Small intestine (tissue), 7 donors: ENCODE results near the gene KIF14. TPM values are rescaled to one million over a fixed set of nuclear protein-coding genes. Genes with fewer than 3 reads are reported as not detected.
"Not testable (repeated sequence)": the region's sequence is repeated elsewhere in the genome, so short reads cannot be mapped to it uniquely, and the experiment has no call there.

Source experiments
- DNase-seq, 2 donors: peaks; one replicate each; pipeline versions ENCODE4 v3.0.0 to v3.0.0-alpha.2; 2013
- FAIRE-seq: peaks from 2 replicates; lab custom pipeline; 2012; peaks lifted over from hg19 to GRCh38; lab: Jason Lieb, UNC
- H3K27ac ChIP-seq, 3 donors: one replicate each; pipeline ENCODE4 v1.5.1; 2013; ENCODE audit warnings: low read length in 2 of 3, mild to moderate bottlenecking in 2 of 3, control low read depth in 1 of 3, inconsistent platforms in 1 of 3, low read depth in 1 of 3, moderate library complexity in 1 of 3
- H3K27me3 ChIP-seq, 3 donors: one replicate each; pipeline ENCODE4 v1.6.1; 2013; ENCODE audit warnings: low read length in 3 of 3, inconsistent platforms in 1 of 3; ENCODE audit not compliant: control insufficient read depth in 3 of 3, insufficient read depth in 3 of 3
- H3K36me3 ChIP-seq, 3 donors: one replicate each; pipeline ENCODE4 v1.6.1; 2013; ENCODE audit warnings: low read length in 3 of 3, inconsistent platforms in 1 of 3, low read depth in 1 of 3, mild to moderate bottlenecking in 1 of 3, moderate library complexity in 1 of 3; ENCODE audit not compliant: control insufficient read depth in 3 of 3, insufficient read depth in 2 of 3
- H3K4me1 ChIP-seq, 3 donors: one replicate each; pipeline ENCODE4 v1.6.1; 2013; ENCODE audit warnings: low read length in 2 of 3, inconsistent platforms in 1 of 3, low read depth in 1 of 3, mild to moderate bottlenecking in 1 of 3, moderate library complexity in 1 of 3; ENCODE audit not compliant: control insufficient read depth in 3 of 3, insufficient read depth in 2 of 3
- H3K4me3 ChIP-seq, 3 donors: one replicate each; pipeline ENCODE4 v1.5.1; 2013; ENCODE audit warnings: low read length in 3 of 3, control low read depth in 1 of 3, inconsistent platforms in 1 of 3, low read depth in 1 of 3, mild to moderate bottlenecking in 1 of 3, moderate library complexity in 1 of 3
- H3K9me3 ChIP-seq, 2 donors: one replicate each; pipeline ENCODE4 v1.6.1; 2013; ENCODE audit warnings: low read depth in 1 of 2, low read length in 1 of 2; ENCODE audit not compliant: control insufficient read depth in 2 of 2, insufficient read depth in 1 of 2
- WGBS, 3 donors: extraction: QIAGEN DNeasy Blood & Tissue Kit; methylation state at CpG; one replicate each; pipeline ENCODE4 v1.1.7; 2013; 5-methylcytosine and 5-hydroxymethylcytosine counted together
- polyA plus RNA-seq, 4 donors: library from polyadenylated mRNA; stranded (reverse) in 3 of 4; unstranded in 1 of 4; fragments of 200-250 nt in 3 of 4; fragments of 120-200 nt in 1 of 4; gene quantifications; one replicate each; pipeline versions ENCODE4 v1.2.1 to v1.2.3, GENCODE V29; 2013
- donor health status: healthy with polysubstance abuse.
- donor health status: control.
- donor health status: control.
- donor health status: Bipolar disorder and iron deficiency.
- donor health status: healthy.

Gene KIF14
- polyA plus RNA-seq, 4 donors = 0.22 to 2.8 (median 1.9) TPM; not detected in 1

DNA sequence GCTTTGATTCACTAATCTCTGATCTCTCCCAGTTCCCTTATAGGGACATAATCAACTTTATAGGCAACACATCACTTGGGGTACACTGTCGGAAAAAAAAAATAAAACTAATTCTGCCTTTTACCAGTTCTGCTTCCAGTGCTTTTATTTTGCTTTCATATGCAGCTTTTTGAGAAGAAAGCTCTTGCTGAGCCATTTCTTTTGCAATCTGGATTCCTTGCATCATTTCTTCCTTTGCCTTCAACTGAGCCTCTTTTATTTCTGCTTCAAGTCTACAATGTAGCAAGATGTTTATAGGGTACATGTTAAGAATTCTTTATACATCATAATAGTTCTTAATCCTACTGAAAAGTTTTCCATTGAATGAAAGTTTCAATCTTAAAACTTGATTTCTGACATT, 30.6 kb downstream of the KIF14 start:
- no peak for DNase-seq
- no peak for FAIRE-seq
- Histone ChIP-seq H3K36me3 (peaks cover 0 to 4% (median 0%) of the 10 kb centered on the region in 3 donors), H3K4me3 (no peak overlapping the region), H3K9me3 (no peaks in the 10 kb centered on the region), H3K27ac (no peak overlapping the region), H3K27me3 (no peaks in the 10 kb centered on the region), H3K4me1 (no peaks in the 10 kb centered on the region)
- 62 to 97% (median 96%) methylated on average over 1 of the region's 1 CpG for WGBS, 3 donors

DNA sequence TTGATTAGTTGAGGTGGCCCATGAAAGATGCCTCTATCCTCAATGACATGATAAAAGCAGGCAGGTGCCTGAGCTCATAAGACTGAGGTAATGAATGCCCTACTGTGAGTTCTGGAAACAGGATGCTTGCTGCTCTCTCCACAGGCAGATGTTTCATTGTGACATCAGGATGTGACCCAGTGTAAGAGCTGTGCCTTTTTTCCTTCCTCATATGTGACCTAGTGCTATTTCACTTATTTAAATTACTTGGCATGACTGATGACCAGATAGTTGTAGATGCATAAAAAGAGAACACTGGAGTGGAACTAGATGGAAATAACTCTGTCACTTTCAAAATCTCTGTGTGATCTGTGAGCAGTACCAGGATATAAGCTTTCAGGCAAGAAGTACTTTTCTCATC, 31.9 kb downstream of the KIF14 start:
- no peak for DNase-seq
- peaks cover 0 to 2% (median 0%) of the 10 kb centered on the region in 3 donors for H3K36me3 ChIP-seq
- no peaks in the 10 kb centered on the region for H3K27me3 ChIP-seq
- H3K9me3 ChIP-seq = no peaks in the 10 kb centered on the region
- FAIRE-seq = no peak
- no peak overlapping the region for H3K27ac ChIP-seq
- H3K4me3 ChIP-seq = no peak overlapping the region
- no peaks in the 10 kb centered on the region for H3K4me1 ChIP-seq

DNA sequence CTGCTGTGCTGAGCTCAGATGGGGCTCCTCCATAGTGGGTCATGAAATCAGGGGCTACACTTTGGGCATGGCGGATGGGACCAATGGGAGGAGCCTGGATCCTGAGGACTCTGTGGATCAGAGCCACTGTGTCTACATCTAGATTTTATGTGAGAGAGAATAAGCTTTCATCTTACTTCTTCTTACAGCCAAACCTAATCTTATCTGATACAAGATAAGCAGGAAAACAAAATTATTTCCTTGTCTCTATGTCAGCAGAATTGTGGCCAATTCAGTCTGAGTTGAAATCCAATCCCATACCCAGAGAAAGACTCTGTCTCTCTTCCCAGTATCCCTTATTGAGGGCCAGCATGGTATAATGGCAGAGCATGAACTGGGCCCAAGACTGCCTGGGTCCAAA, 56.2 kb downstream of the KIF14 start:
- no peak overlapping the region for H3K4me3 ChIP-seq
- DNase-seq (peak in 1 of 2 donors; percentile 2), FAIRE-seq (no peak)
- H3K4me1 ChIP-seq = no peaks in the 10 kb centered on the region
- H3K27me3 ChIP-seq = no peaks in the 10 kb centered on the region
- H3K27ac ChIP-seq = no peak overlapping the region
- peaks cover 0 to 2% (median 0%) of the 10 kb centered on the region in 3 donors for H3K36me3 ChIP-seq
- H3K9me3 ChIP-seq = no peaks in the 10 kb centered on the region
- 96 to 100% (median 98%) methylated on average over 1 of the region's 1 CpG for WGBS, 3 donors

DNA sequence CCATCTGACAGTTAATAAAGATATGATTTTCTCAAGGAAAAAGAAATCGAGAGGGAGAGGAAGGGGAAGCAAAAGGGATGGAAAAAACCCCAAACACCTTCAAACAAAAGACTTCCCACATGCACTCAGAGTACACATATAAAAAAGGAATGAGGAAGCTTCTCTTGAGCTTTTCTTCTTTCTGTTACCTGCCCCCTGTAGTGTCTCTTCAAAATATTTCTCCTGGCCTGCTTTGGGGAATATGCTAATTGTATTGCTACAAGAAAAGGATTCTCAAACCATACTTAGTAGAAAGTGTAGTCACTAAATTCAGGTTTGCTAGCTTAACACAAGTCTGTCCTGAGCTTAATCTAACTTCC, 58.7 kb downstream of the KIF14 start:
- FAIRE-seq (no peak), DNase-seq (no peak)
- Histone ChIP-seq H3K36me3 (peaks cover 0 to 4% (median 0%) of the 10 kb centered on the region in 3 donors), H3K27me3 (no peaks in the 10 kb centered on the region), H3K4me1 (no peaks in the 10 kb centered on the region), H3K9me3 (no peaks in the 10 kb centered on the region), H3K4me3 (no peak overlapping the region), H3K27ac (no peak overlapping the region)
- WGBS, 3 donors = 29 to 31% (median 30%) methylated on average over 1 of the region's 1 CpG

DNA sequence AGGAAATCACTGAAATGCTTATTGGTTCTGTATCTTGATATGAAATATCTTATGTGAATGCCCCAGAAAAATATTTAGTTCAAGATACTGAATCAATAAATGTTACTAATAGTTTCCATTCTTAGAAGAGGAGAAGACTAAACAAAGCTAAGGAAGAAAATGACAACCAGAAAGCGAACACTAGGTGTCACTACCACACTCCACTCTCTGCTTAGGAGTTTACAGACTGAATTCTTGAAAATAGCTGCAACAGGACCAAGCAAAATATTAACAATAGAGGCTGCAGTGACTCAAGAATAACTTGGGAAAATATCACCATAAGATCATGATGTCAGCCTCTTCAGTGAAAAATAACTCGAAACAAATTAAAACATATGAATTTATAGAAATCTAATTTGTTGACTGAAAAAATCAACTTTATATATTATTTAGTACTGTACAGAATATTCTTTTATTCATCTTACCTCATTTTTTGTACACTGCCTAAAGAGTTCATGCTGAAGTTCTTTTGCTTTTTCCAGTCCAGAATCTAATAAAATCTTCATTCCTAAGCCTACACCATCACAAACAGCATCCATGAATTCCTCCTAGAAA, 61.6 kb downstream of the KIF14 start:
- no peaks in the 10 kb centered on the region for H3K27me3 ChIP-seq
- H3K4me1 ChIP-seq = no peaks in the 10 kb centered on the region
- H3K4me3 ChIP-seq = no peak overlapping the region
- H3K36me3 ChIP-seq = peaks cover 0 to 4% (median 0%) of the 10 kb centered on the region in 3 donors
- H3K27ac ChIP-seq = no peak overlapping the region
- peak; percentile 46 to 52 for DNase-seq
- WGBS, 3 donors = 42 to 72% (median 62%) methylated on average over 2 of the region's 2 CpGs
- no peak for FAIRE-seq
- no peaks in the 10 kb centered on the region for H3K9me3 ChIP-seq

DNA sequence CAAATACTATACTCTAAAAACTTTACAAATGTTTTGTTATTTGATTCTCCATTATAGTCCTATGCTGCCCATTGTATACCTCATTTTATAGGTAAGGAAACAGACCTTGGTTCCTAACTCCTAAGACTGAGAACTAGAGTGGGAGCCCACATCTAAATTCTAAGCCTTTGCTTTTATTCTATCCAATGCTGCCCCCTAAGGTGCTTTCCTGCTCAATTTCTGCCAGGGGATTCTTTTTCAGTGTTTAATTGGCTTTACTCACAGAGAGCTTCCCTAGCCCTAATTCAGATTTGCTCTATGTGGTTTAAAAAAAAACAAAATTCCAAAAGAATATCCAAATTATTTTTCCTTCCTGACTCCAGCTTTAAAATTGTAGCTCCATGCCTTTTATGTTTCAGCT, 64.5 kb downstream of the KIF14 start:
- H3K27ac ChIP-seq = no peak overlapping the region
- FAIRE-seq = no peak

DNA sequence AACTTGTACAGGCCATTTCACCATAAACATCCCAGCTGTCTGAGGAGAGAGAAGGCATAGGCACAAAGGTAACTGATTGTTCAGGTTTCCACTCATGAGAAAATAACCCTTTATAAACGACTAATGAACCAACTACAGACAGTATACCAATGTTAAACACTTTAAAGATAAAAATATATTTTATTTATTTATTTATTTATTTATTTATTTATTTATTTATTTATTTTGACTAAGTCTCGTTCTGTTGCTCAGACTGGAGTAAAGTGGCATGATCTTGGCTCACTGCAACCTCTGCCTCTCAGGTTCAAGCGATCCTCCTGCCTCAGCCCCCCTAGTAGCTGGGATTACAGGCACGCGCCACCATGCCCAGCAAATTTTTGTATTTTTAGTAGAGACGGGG, 67.8 kb downstream of the KIF14 start:
- not testable (repeated sequence) for H3K27ac ChIP-seq, H3K4me3 ChIP-seq, H3K9me3 ChIP-seq, H3K27me3 ChIP-seq, FAIRE-seq, DNase-seq, H3K36me3 ChIP-seq, H3K4me1 ChIP-seq
- WGBS, 3 donors = 95 to 97% (median 95%) methylated on average over 6 of the region's 6 CpGs

More for the DNA sequence above, 64.5 kb downstream of the KIF14 start:
- Histone ChIP-seq H3K36me3 (peaks cover 0 to 4% (median 0%) of the 10 kb centered on the region in 3 donors), H3K4me1 (no peaks in the 10 kb centered on the region), H3K4me3 (no peak overlapping the region), H3K27me3 (no peaks in the 10 kb centered on the region), H3K9me3 (no peaks in the 10 kb centered on the region)
- no peak for DNase-seq

DNA sequence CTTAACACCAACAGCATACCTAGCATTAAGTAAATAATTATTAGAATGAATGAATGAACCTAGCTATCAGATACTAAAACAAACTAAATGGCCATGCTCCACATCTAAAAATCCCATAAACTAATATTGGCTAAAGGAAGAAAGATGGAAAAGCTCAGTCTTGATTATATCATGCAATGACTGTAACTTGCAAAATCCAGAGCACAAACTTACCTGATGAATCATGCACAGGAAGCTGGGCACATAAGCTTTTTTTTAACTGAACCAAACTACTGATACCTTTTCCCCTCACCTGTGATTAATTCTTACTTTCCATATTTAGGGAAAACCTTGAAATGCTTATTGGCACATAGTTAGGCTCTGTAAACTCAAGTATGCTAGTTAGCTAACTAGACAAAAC, 70.2 kb downstream of the KIF14 start:
- Histone ChIP-seq H3K4me1 (no peaks in the 10 kb centered on the region), H3K36me3 (no peaks in the 10 kb centered on the region)

DNA sequence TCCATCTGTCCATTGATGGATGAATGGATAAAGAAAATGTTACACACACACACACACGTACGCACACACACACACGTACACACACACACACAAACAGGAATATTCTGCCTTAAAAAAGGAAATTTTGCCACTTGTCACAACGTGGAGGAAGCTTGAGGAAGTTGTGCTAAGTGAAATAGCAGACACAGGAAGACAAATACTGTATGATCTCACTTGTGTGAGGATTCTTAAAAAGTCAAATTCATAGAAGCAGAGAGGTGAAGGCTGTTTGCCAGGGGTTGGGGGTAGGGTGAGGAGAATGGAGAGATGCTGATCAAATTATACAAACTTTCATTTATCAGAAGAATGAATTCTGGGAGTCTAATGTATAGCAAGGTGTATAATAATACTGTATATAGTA, 73.2 kb downstream of the KIF14 start:
- DNase-seq (no peak), FAIRE-seq (no peak)
- no peaks in the 10 kb centered on the region for H3K36me3 ChIP-seq
- no peaks in the 10 kb centered on the region for H3K4me1 ChIP-seq
- no peak overlapping the region for H3K27ac ChIP-seq
- H3K9me3 ChIP-seq = no peaks in the 10 kb centered on the region
- H3K27me3 ChIP-seq = no peaks in the 10 kb centered on the region
- 59 to 77% (median 70%) methylated on average over 4 of the region's 4 CpGs for WGBS, 3 donors
- no peak overlapping the region for H3K4me3 ChIP-seq

More for the DNA sequence above, 70.2 kb downstream of the KIF14 start:
- Histone ChIP-seq H3K9me3 (no peaks in the 10 kb centered on the region), H3K4me3 (no peak overlapping the region), H3K27ac (no peak overlapping the region), H3K27me3 (no peaks in the 10 kb centered on the region)
- no peak for DNase-seq
- FAIRE-seq = no peak
